HepG2 (cell line): Measurements from ENCODE around the gene RFXAP. TPM values are rescaled to one million over a fixed set of nuclear protein-coding genes. Genes with fewer than 3 reads are reported as not detected.

Experiments used
- ERF ChIP-seq: IDR thresholded peaks from 2 replicates; pipeline ENCODE4 v1.6.1; 2018; ENCODE audit warnings: missing biosample characterization, missing genetic modification reagents
- FOXA3 ChIP-seq: IDR thresholded peaks from 2 replicates; pipeline ENCODE4 v1.6.1; 2016; ENCODE audit warnings: missing genetic modification reagents, missing compliant biosample characterization
- MED13 ChIP-seq: sonication (generic); formaldehyde crosslinking; IDR thresholded peaks from 2 replicates; pipeline ENCODE4 v1.5.0; 2020; ENCODE audit warnings: missing genetic modification reagents
- PAF1 ChIP-seq: IDR thresholded peaks from 2 replicates; pipeline ENCODE4 v1.6.1; 2016; ENCODE audit warnings: missing genetic modification reagents, missing compliant biosample characterization
- PHF5A ChIP-seq: IDR thresholded peaks from one replicate; pipeline ENCODE4 v1.6.1; 2018; ENCODE audit warnings: low read depth, missing genetic modification reagents; ENCODE audit not compliant: unreplicated experiment
- POGK ChIP-seq: sonication (generic); formaldehyde crosslinking; conservative IDR thresholded peaks from 2 replicates; pipeline ENCODE4 v1.8.0; 2022; ENCODE audit warnings: mild to moderate bottlenecking, moderate library complexity, missing genetic modification reagents
- RCOR2 ChIP-seq: IDR thresholded peaks from 2 replicates; pipeline ENCODE4 v1.6.1; 2016; ENCODE audit warnings: missing biosample characterization, missing genetic modification reagents
- SAP130 ChIP-seq: IDR thresholded peaks from 2 replicates; pipeline ENCODE4 v1.6.1; 2016; ENCODE audit warnings: low read depth
- SETDB1 ChIP-seq: sonication (generic); formaldehyde crosslinking; IDR thresholded peaks from 2 replicates; pipeline ENCODE4 v1.5.1; 2020; ENCODE audit warnings: missing genetic modification reagents, mild to moderate bottlenecking, borderline replicate concordance
- THRA ChIP-seq: sonication (generic); formaldehyde crosslinking; IDR thresholded peaks from 2 replicates; pipeline ENCODE4 v1.4.0; 2020; ENCODE audit warnings: missing genetic modification reagents, borderline replicate concordance
- ZNF138 ChIP-seq: sonication (generic); formaldehyde crosslinking; IDR thresholded peaks from 2 replicates; pipeline ENCODE4 v1.5.0; 2020; ENCODE audit warnings: mild to moderate bottlenecking, low read depth, missing genetic modification reagents
- ZNF350 ChIP-seq: sonication (generic); formaldehyde crosslinking; IDR thresholded peaks from 2 replicates; pipeline ENCODE4 v1.4.0; 2020; ENCODE audit warnings: mild to moderate bottlenecking, low read depth, missing genetic modification reagents, borderline replicate concordance
- ZNF432 ChIP-seq: sonication (generic); formaldehyde crosslinking; IDR thresholded peaks from 2 replicates; pipeline ENCODE4 v1.5.0; 2020; ENCODE audit warnings: missing genetic modification reagents, mild to moderate bottlenecking, borderline replicate concordance
- ZNF589 ChIP-seq: sonication (generic); formaldehyde crosslinking; conservative IDR thresholded peaks from 2 replicates; pipeline ENCODE4 v1.8.0; 2022; ENCODE audit warnings: mild to moderate bottlenecking, moderate library complexity, missing genetic modification reagents
- polyA plus RNA-seq, 8 experiments: library from polyadenylated mRNA; depleted of rRNA in 3 of 8; stranded (reverse) in 7 of 8; unstranded in 1 of 8; fragments of >200 nt; fragmentation: Illumina TruSeq in 4 of 8; extraction: Trizol in 4 of 8; gene quantifications; 2 replicates each; pipeline versions ENCODE4 v1.2.1 to v1.2.3, GENCODE V29; 2011 to 2016; ENCODE audit warnings: low read depth in 4 of 8, missing spikeins in 1 of 8, mixed read lengths in 1 of 8; ENCODE audit not compliant: insufficient read depth in 1 of 8
- total RNA-seq, 5 experiments: library from RNA; depleted of rRNA; stranded (reverse); fragments of >200 nt; fragmentation: Illumina TruSeq; extraction: Trizol; gene quantifications; 2 replicates each; pipeline ENCODE4 v1.2.3, GENCODE V29; 2016; ENCODE audit warnings: low read depth in 1 of 5
- TF ChIP-seq, protein P1 (sequence below): sonication (generic); formaldehyde crosslinking; IDR thresholded peaks from one replicate; pipeline ENCODE4 v1.5.1; 2020; ENCODE audit warnings: mild to moderate bottlenecking, missing genetic modification reagents; ENCODE audit errors: not compliant biosample characterization
- TF ChIP-seq, protein P2 (sequence below): sonication (generic); formaldehyde crosslinking; IDR thresholded peaks from 2 replicates; pipeline ENCODE4 v1.4.0; 2020; ENCODE audit warnings: missing genetic modification reagents

RFXAP gene
- total and polyA plus RNA-seq, 2 of the 13 experiments (the other 11 are each of a cell fraction or from before 2014, with no cell fraction given): 1.8 to 7.9 TPM

DNA sequence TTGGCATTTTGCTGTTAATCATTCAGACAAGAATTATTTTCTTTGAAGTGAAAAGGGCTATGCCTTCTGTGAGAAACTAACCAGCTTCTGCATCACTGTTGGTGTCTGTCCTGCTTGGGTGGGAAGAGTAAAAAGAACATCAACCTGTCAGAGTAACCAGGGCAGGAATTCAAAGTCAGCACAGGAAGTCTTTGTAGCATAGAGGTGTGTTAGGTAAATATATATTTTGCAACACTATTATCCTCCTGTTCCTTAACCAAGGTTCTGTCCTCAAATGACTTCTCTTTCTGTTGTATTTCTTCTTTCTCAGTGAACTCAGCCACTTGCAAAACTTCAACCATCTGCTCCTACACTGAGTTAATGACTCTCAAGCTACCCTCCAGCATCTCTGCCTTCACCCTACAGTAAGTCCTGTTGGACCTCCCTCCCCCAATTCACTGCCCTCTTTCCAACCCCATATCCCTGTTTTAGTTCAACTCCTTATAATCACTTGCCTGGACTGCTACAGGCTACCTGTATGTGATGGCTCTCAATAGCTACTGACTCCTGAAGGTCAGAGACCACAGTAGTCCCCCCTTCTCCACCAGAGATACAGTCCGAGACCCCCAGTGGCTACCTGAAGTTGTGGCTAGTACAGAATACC lies 51.1 kb downstream of the RFXAP start (continued):
- no peak for TF ChIP-seq PHF5A
- TF ChIP-seq THRA (CRISPR knock-in tag): peak; percentile 99
- TF ChIP-seq POGK (CRISPR knock-in tag): 0 out of 2 replicates have a peak, but pooled peaks have one; percentile 27
- no peak for TF ChIP-seq ZNF589 (CRISPR knock-in tag)
- peak; percentile 61 for TF ChIP-seq SAP130 (CRISPR knock-in tag)
- TF ChIP-seq MED13 (CRISPR knock-in tag): 0 out of 2 replicates have a peak, but pooled peaks have one; percentile 37
- TF ChIP-seq, protein P1, sequence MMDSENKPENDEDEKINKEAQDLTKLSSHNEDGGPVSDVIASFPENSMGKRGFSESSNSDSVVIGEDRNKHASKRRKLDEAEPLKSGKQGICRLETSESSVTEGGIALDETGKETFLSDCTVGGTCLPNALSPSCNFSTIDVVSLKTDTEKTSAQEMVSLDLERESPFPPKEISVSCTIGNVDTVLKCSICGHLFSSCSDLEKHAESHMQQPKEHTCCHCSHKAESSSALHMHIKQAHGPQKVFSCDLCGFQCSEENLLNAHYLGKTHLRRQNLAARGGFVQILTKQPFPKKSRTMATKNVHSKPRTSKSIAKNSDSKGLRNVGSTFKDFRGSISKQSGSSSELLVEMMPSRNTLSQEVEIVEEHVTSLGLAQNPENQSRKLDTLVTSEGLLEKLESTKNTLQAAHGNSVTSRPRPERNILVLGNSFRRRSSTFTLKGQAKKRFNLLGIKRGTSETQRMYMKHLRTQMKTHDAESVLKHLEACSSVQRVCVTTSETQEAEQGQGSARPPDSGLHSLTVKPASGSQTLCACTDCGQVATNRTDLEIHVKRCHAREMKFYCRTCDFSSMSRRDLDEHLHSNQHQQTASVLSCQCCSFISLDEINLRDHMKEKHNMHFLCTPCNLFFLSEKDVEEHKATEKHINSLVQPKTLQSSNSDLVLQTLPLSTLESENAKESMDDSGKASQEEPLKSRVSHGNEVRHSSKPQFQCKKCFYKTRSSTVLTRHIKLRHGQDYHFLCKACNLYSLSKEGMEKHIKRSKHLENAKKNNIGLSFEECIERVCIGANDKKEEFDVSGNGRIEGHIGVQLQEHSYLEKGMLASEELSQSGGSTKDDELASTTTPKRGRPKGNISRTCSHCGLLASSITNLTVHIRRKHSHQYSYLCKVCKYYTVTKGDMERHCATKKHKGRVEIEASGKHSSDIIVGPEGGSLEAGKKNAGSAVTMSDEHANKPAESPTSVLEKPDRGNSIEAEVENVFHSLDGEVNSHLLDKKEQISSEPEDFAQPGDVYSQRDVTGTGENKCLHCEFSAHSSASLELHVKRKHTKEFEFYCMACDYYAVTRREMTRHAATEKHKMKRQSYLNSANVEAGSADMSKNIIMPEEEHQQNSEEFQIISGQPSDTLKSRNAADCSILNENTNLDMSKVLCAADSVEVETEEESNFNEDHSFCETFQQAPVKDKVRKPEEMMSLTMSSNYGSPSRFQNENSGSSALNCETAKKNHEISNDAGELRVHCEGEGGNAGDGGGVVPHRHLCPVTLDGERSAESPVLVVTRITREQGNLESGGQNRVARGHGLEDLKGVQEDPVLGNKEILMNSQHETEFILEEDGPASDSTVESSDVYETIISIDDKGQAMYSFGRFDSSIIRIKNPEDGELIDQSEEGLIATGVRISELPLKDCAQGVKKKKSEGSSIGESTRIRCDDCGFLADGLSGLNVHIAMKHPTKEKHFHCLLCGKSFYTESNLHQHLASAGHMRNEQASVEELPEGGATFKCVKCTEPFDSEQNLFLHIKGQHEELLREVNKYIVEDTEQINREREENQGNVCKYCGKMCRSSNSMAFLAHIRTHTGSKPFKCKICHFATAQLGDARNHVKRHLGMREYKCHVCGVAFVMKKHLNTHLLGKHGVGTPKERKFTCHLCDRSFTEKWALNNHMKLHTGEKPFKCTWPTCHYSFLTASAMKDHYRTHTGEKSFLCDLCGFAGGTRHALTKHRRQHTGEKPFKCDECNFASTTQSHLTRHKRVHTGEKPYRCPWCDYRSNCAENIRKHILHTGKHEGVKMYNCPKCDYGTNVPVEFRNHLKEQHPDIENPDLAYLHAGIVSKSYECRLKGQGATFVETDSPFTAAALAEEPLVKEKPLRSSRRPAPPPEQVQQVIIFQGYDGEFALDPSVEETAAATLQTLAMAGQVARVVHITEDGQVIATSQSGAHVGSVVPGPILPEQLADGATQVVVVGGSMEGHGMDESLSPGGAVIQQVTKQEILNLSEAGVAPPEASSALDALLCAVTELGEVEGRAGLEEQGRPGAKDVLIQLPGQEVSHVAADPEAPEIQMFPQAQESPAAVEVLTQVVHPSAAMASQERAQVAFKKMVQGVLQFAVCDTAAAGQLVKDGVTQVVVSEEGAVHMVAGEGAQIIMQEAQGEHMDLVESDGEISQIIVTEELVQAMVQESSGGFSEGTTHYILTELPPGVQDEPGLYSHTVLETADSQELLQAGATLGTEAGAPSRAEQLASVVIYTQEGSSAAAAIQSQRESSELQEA (CRISPR knock-in tag): no peak
- TF ChIP-seq ZNF432 (CRISPR knock-in tag): no peak
- TF ChIP-seq SETDB1 (CRISPR knock-in tag): no peak
- TF ChIP-seq ERF (CRISPR knock-in tag): peak; percentile 77
- no peak for TF ChIP-seq ZNF138
- TF ChIP-seq, protein P2, sequence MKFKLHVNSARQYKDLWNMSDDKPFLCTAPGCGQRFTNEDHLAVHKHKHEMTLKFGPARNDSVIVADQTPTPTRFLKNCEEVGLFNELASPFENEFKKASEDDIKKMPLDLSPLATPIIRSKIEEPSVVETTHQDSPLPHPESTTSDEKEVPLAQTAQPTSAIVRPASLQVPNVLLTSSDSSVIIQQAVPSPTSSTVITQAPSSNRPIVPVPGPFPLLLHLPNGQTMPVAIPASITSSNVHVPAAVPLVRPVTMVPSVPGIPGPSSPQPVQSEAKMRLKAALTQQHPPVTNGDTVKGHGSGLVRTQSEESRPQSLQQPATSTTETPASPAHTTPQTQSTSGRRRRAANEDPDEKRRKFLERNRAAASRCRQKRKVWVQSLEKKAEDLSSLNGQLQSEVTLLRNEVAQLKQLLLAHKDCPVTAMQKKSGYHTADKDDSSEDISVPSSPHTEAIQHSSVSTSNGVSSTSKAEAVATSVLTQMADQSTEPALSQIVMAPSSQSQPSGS (CRISPR knock-in tag): no peak
- TF ChIP-seq ZNF350 (CRISPR knock-in tag): no peak
- peak; percentile 80 for TF ChIP-seq FOXA3 (CRISPR knock-in tag)
- TF ChIP-seq PAF1 (CRISPR knock-in tag): no peak
- TF ChIP-seq RCOR2 (CRISPR knock-in tag): peak; percentile 81
